GM21447 (cell line): ENCODE measurements around the gene TBL3.
A peak's percentile ranks its signal among the peaks of the same experiment; 100 is the strongest.
"Not testable (repeated sequence)": the region's sequence is repeated elsewhere in the genome, so short reads cannot be mapped to it uniquely, and the experiment has no call there.

ENCODE experiments used
- ATAC-seq: cut with Tn5 transposase; IDR thresholded peaks from one replicate; pipeline ENCODE4 v1.9.1; 2021; ENCODE audit not compliant: unreplicated experiment

Gene TBL3

DNA sequence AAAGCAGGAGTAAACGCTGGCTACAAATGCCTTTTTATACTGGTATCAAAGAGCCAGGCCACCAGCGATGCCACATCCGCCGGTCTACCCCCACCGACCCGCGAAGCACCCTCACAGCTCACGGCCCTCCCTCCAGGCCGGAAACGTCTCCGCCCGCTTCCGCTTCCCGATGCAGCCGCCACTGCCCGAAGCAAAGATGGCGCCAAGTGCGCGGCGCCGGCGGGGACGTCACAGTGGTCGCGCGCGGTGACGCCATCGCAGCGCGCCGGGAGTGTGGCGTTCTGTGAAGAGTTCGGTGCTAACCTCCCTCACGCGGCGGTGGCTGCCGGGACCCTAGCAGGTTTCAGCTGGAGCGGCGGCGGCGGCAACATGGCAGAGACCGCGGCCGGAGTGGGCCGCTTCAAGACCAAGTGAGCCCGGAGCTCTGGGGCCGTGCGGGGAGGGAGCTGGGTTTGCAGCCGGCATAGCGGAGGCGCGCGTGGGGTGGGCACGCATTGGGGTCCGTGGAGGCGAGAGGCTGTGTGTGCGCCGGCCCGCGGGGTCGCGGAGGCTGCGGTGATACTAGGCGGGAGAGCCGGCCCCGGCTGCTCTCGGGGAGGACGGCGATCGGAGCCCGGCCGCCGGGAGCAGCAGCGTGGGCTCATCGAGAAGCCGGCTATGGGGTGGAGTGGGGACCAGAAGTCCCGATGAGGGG lies at the start of gene TBL3:
Gene TBL3 (plus strand): TSS at position 258 of the 694 bp plus-strand sequence. CDS start 112 bp downstream, at position 370.
- peak; percentile 78 for ATAC-seq

DNA sequence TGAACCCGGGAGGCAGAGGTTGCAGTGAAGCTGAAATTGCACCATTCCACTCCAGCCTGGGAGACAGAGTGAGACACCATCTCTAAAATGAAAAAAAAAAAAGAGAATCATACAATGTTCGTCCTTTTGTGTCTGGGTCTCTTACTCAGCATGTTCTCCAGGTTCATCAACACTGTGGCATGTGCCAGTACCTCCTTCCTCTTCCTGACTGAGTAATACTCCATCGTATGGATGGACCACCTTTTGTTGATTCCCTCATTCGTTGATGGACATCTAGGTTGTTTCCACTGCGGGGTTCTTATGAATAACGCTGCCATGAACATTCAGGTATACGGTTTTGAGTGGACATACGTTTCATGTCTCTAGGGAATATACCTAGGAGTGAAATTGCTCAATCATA lies 49.5 kb upstream of the TBL3 start:
- ATAC-seq: no peak

DNA sequence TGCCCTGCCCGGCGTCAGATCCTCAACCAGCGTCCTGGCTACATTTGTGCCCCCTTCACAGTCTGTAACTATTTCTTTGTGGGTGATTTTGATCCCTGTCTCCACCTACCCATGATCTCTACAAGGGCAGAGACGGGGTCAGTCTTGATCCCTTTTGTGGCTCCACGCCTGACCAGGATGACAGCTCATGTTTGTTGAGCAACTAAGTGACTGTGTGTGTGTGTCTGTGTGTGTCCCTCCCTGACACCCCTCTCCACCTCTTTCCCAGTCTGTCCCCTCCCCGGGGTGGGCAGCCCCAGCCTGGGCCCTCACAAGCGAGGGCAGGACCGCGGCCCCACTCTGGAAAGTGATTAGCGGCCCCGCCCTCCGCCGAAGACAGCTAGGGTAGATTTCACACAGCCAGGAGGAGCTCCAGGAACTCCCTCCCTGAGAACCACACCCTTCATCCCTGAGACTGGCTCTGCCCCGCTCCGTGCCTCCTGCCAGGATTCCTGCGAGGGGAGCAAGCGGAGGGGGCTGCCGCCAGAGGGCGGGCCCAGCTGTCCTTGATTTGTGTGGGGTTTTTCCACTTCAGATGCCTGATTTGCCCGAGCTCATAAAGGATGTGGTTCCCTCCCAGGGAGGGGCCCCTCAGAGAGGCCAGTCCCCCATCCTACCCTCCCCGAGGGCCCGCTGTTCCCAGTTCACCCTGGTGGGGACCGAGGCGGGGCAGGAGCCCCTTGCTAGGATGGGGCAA lies 48.4 kb upstream of the TBL3 start:
- no peak for ATAC-seq

GRCh38 chr16:1924095-1924494 lies 47.8 kb upstream of the TBL3 start:
- ATAC-seq: no peak

DNA sequence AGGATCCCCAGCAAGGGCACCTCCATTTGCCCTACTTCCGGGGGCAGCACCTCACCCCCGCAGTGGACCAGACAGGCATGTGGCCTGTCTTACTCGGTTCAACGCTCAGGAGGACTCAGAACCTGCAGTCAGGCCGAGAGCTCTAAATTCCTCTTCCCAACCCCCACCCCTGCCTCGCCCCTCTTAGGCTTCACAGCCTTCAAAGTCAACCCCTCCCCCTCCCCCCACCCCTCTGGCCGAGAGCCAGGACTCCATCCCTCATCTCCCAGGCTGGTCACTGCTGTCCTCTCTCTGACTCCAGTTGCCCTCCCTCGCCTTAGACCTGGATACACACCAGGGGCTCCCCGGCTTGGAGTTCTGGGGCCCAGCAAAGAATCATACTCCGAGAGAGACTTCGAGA lies 45.6 kb upstream of the TBL3 start:
- ATAC-seq: no peak

DNA sequence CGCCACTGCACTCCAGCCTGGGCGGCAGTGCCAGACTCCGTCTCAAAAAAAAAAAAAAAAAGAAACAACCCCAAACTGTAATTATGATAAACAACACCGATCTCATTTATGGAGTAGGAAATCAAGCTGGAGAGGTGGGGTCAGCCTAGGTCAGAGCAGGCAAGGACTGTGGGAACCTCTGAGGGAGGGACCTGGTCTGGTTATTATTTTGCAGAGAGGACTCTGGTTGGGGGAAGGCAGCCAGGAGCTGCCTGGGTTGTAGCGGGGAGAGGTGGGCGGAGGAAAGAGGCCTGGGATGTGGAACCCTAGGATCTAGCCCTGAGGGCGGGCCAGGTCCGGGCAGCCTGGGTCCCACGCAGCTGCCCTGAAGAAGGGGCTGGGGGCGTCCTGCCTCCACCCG lies 42.7 kb upstream of the TBL3 start:
- ATAC-seq: no peak

GRCh38 chr16:1929578-1930337 lies 42.1 kb upstream of the TBL3 start:
- ATAC-seq: peak; percentile 73

GRCh38 chr16:1930338-1930720 lies 41.5 kb upstream of the TBL3 start:
- ATAC-seq: no peak

GRCh38 chr16:1932050-1933028 lies 39.5 kb upstream of the TBL3 start:
- no peak for ATAC-seq

- no peak for ATAC-seq
These were observed 38.7 kb upstream of the TBL3 start for GRCh38 chr16:1933097-1933661.

DNA sequence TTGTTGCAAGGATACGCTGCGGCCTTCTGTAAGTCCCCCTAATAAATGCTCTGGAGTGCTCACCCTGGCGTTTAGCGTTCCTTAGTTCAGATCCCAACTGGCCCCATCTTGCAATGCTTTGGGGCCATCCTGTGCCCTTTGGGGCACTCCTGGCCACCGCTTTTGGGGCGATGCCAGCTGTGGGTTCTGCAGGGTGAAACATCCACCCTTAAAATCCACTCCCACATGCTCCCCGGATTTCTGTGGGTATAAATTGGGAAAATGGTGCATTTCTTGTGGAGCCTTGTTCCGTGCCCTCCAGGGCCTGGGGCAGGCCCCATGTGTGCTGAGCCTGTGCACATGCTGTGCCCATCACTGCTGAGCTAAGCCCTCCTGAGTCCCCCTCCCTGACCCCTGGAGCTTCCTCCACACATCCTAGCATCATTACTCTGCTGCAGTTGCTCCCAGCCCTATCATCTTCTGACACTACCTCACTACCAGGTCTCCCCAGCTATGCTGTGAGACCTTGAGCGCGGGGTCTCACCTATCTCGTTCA lies 34.8 kb upstream of the TBL3 start:
- no peak for ATAC-seq

DNA sequence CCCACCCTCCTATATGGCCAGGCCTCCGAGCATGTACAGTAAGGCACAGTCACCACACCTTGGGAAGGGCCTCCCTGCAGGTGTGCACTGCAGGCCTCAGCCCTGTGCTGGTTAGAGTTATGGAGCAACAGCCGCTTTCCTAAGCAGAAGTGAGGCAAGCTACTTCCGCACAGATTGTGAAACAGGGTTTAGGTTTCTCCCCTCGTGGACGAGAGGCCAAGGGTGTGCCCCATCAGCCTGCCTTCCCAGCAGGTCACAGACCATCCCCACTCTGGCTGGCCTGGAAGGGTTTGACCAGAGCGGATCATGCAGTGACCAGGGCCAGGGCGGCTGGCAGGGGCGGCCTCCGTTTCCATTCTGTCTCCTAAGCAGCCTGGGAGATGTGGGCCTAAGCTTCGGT lies 33.5 kb upstream of the TBL3 start:
- no peak for ATAC-seq

DNA sequence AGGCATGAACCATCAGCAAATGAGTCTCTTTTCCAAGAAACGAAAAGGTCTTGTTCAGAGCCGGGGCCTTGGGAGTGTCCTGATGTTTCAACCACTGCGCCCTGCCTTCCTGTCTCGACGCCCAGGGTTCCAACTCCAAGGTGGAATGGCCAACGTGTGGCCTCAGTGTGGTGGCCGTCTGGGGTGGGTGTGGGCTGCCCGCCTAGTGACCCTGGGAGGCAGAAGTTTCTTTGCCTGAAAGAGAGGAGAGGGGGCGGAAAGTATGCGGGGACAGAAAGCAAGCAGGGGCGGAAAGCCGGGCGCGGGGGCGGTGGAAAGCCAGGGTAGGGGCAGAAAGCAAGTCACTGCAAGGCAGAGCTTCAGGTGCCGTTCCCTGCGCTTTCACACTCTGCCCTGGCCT lies 32.9 kb upstream of the TBL3 start:
- no peak for ATAC-seq

- not testable (repeated sequence) for ATAC-seq
These were observed 32.0 kb upstream of the TBL3 start for GRCh38 chr16:1939833-1940232.

GRCh38 chr16:1940273-1941161 lies 31.3 kb upstream of the TBL3 start:
- no peak for ATAC-seq

- ATAC-seq: no peak
These were observed 30.4 kb upstream of the TBL3 start for GRCh38 chr16:1941162-1942046.

- ATAC-seq: no peak
These were observed 29.6 kb upstream of the TBL3 start for GRCh38 chr16:1942047-1942809.
